HTERT RPE-1 (cell line): ENCODE measurements around the gene SIK3.

Experiments used
- in situ Hi-C: fragments of 300-500 bp; cut with MboI; formaldehyde crosslinking; loops from 4 replicates; pipeline ENCODE4 v1.14.3; 2020; ENCODE audit warnings: low sequenced_read_pairs

Gene SIK3

DNA sequence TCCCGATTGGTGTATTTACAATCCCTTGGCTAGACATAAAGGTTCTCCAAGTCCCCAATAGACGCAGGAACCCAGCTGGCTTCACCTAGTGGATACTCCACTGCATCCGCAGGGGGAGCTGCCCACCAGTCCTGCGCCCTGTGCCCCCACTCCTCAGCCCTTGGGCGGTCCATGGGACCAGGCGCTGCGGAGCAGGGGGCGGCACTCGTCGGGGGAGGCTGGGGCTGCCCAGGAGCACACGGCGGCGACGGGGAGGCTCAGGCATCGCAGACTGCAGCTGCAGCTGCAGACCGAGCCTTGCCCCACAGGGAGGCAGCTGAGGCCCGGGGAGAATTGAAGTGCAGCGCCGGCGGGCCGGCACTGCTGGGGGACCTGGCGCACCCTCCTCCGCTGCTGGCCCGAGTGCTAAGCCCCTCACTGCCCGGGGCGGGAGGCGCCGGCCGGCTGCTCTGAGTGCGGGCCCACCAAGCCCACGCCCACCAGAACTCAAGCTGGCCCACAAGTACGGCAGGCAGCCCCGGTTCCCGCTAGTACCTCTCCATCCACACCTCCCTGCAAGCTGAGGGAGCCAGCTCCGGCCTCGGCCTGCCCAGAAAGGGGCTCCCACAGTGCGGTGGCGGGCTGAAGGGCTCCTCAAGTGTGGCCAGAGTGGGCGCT lies 12.2 kb upstream of the SIK3 start:
- in situ Hi-C loops, result no loop called here

DNA sequence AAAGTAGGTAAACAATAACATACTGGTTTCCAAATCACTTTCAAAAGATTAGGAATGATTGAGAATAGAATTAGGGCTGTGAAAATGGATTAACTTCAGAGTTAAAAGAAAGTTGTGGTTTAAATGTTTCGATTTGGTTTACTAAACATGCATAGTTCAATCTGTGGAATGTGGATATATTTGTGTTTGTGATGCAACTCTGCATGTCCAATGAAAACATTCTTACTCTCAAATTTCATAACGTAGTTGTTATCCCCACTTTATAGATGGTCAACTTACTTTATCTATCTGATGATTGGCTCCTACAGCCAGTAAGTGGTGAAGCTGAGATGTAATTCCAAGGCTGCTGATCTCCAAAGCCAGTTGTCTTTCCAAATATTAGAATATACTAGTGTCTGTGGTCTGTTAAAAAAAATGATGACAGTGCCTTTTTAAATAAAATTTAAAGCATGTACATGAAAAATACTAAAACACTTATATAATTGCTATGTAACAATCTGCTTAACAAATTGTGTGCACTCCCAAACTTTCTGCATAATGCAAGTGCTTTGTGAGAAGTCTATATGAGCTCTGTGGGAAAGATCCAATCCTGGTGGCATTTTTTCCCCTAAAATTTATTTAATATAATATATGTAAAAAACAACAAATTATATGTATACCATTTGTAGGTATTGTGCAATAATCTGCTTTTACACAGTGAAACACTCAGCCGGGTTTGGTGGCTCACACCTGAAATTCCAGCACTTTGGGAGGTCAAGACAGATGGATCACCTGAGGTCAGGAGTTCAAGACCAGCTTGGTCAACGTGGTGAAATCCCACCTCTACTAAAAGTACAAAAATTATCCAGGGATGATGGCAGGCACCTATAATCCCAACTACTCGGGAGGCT lies 9.7 kb upstream of the SIK3 start:
- in situ Hi-C loops, result no loop called here

DNA sequence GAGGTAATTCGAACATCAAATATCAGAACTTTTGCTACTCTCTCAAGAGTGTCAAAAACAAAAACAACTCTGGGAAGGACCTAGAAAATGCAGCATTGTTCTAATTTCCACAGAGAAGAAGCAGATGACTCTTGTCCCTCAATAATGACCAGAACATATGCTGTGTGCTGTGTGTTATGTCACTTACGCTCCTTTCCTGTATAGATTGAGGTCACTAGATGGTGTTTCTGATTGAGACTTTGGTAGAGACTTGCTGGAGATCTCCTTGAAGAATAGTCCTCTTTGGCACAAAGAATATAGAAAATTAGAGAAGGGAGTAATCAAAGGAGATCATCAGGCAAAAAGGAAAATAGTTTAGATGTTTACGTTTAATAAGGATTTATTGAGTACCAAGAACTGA lies 2.3 kb upstream of the SIK3 start:
- in situ Hi-C loops, result no loop called here

DNA sequence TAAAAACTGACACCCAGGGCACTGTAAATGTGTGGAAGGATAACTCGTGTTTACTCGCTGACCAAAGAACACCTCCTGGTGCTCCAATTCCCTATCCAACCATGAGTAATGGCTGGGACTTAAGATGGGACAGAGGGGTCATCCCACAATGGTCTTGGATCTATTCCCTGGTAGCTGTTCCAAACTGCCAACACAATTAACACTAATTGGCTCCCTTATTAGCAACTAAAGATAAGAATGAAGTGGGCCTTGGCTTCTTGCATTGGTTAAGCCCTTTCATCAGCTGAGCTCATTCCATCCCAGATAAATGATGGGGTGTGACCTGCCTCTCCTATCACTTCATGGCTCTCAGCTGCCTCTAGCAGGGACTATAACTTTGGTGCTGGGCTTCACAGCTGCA lies 1.5 kb upstream of the SIK3 start:
- in situ Hi-C loops, result no loop called here

DNA sequence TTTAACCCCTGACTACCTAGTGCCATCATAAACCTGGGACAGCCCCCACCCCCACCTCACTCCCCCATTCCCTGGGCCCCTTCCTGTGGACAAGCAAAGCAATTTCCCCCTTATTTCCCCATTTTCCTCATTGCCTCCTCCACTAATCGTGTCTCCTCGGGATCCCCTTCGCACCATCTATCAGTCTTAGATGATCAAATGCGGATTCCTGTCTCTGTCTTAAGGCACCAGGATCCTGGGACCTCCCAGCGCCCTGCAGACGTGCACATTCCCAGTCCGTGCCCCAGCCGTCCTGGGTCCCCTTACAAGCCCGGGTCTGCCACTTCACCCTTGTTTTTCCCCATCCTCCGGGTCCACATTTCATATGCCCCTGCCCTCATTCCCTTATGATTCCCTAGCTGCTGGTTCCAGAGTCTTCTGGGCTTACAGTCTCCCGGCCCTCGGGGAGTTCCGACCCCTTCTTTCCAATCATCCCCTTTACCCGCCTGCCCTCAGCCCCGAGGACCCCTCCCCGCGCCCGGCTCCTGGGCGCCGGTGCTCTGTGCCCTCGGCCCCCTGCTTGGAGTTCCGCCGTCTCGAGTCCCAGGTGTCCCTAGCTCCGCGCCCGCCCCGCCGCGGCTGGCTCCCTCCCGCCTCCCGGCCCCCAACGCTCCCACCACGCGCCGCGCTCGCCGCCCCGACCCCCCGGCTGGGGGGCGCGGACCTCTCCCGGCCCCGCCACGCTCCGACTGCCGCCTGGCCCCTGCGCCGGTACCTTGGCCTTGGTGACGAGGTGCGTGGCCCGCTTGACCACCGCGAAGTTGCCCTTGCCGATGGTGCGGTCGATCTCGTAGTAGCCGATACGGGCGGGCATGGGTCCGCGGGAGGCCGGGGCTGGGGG lies 599 bp downstream of the SIK3 start:
- in situ Hi-C loops, result no loop called here

DNA sequence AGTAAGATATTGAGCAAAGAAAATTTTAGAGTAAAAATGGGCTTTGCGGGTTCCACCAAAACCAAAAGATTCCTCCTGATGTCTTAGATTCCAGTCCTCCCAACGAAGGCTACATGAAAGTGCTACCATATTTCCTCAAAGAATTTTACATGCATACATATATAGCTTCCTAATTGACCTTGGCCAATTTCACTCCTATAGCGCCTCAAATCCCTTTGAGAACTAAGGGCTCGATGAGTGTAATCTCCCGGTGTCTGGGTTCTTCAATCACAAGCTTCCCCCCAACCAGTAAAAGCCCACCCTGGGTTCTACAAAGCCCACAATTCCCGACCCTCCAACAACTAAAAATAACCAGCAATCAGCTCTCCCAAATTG lies 1.2 kb downstream of the SIK3 start:
- in situ Hi-C loops, result no loop called here

DNA sequence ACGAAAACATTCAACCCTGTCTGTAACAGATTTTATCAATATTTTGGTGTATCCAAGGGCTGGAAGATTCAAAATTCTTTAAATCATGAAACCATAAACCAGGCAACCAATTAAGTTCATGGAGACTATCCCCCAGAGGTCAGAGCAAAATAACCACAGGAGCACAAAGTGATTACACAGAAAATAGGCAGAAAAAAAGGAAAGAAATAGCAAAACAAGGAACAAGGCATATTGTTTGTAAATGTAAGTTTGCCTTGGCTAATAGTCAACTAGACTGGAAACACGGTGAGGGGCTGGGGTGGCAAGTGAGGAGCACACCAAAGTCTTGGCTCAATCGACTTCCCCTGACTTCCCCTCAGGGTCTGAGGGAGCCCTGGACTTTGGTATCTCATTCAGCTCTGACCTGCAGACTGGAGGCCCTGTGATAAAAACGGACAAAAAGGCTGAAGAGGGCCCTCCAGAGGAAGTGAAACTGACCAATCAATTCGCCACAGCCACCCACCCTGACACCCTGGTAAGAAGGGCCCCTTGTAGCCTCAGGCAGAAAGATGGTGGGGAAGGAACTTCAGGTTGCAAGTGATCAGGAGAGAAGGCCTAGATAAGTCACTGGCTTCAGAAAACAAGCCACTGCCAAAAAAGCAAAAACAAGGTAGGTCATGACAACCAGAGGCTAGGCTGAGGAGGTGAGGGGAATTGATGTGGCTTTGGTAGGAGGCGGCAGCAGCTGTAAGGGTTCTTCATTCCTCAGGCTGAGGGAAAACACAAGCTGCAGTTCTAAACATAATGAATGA lies 1.8 kb downstream of the SIK3 start:
- in situ Hi-C loops, result no loop called here

DNA sequence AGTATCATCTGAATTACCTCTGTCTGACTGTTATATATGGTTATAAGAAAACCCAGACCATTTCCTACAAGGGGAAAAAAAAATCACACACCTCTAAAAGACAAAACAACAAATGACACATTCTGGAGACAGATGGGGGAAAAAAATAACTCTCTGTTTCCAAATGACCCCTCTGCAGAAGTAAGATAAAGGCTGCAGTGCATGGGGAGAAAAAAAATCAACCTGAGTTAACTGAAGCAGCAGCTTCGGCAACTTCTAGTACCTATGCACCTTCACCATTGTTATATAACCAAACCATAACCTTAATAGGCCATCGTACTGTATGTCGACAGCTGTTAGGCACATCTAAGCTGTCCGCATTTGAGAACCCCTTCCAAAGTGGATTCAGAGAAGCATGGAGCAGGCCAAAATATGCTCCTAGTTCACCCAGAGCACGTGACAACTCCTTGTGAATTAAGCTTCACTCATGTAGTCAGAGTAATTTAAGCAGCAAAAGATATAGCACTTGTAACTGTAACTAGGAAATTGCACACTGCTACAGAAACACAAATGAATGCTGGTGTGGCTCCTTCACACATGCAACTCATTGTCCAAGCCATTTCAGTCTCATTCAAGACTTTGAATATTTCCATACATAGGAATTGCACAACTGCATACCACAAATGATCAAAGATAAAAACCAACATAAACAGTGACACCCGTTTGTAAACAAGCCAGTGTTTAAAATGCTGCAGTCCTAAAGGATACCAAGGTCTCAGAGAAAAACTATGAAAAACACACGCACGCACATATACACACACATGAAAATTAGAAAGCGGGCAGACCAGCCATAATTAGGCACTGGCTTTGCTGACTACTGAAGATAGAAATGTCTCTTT lies 2.7 kb downstream of the SIK3 start:
- in situ Hi-C loops, result no loop called here

DNA sequence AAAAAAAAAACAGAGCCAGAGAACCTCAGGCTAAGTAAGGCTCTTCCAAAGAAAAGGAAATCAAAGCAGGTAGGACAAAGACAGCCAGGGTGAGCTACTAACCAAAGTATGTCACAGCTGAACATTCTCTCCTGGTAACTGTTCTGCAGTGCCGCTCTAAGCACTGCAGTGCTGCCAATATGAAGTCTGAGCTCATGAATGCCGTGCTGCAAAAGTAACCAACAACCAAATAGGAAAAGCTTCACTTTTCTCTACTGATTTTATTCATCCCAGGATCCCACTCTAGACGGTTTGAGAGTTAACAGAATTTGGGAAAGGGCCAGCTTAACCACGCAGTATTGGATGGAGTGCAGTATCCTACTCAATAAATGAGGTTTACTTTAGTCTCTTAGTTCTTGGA lies 3.5 kb downstream of the SIK3 start:
- in situ Hi-C loops, result no loop called here

DNA sequence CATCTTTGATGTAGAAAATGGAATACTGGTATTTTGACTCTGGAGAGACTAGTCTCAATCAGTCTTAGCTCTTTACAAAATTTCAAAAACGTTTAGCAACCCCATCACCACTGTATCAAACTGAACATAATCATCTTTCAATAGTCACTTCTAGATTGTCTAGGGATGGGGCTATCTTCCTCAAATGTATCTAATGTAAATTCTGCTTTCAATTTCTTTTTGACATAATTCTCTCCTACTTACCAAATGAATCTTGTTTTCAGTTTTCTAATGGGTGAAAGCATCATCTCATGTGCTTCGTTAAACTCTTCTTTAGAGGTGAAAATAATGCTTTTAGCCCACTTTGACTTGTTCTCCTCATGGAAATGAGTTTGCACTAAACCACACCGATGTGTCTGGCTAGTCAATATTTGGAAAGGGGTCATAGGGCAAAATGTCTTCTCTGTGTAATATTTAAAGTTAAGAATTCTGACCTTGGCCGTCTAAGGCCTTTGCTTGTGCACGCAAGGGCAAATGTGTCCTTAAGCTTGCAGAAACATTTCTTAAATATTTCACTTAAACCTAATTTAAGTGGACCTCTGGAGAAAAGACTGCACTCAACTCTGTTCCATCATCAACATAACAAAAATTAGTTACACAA lies 5.2 kb downstream of the SIK3 start:
- in situ Hi-C loops, result no loop called here

DNA sequence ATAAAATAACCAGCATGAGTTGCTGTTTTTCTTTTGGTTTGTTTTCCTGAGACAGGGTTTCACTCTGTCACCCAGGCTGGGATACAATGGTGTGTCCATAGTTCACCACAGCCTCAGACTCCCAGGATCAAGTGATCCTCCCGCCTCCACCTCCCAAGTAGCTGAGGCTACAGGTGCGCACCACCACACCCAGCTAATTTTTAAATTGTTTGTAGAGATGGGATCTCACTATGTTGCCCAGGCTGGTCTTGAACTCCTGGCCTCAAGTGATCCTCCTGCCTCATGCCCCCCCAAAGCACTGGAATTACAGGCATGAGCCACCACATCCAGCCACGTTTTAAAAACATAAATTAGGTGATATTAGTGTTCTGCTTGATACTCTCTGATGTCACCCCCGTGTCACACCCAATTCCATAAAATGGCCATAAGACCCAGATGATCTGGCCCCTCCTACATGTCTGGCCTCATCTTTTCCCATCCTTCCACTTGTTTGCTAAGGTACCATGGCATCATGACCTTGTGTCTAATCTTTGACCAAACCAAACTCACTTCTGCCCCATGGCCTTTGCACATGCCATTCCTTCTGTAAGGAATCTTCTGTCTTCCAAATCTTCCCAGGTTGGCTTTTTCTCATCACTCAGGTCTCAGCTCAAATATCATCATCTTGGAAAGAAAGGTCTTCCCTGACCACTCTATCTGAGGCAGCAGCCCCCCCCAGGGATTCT lies 6.3 kb downstream of the SIK3 start:
- in situ Hi-C loops, result no loop called here

DNA sequence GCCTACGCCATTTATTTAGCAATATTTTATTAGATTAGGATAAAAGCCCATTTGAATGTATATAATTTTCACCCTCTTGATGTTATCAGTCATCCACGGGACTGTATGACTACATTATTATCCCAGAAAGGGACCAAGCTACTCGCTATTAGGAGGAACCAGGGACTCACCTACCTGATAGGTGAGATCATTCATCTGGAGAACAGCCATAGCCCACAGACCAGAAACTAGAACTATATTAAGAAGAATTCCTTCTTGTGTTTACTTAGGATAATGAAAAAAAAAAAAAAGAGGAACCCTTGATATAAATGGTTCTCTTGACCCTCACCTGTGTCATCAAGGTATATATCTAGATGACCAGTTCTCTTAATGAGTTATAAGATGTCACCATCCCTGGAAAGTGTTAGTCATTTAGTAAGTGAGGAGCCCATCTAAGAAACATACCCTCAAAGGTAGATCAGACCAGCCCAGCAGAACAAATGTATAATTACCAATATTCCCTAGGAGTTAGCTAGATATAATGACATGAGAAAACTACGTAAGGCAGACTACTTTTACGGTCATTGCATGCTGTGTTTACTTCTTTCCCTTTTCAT lies 8.0 kb downstream of the SIK3 start:
- in situ Hi-C loops, result no loop called here

DNA sequence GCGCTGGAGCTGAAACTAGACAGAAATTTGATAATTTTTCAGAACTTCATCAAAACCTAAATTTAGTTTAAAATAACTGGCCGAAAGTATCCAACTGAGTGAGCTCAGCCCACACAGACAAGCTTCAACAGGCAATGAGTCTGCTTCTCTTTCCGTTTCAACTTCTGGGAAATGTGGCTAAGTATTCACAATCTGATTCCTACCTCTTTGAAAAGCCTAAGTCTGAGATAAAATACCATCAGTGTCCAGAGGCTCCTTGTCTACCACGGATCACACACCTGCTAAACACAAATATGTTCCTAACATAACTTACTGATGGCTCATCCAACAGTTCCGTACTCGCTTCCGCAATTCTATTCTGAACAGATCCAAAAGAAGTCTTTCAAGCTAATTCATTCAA lies 8.5 kb downstream of the SIK3 start:
- in situ Hi-C loops, result no loop called here

DNA sequence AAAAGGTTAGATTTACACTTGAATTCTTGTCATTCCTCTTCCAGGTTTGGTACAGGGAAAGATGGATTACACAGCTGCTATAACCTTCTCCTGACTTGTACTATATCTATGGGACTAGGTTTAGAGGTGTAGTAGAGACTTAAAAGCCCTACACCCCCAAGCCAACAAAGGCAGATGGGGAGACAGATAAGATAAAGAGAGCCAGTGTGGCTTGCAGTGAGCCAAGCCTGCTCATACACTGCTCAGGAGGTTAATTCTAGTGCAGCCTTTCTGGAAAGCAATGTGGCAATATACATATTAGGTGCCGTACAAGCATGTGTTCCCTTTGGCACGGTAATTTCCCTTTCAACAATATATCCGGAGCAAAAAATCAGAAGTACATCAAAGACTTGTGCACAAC lies 10.8 kb downstream of the SIK3 start:
- in situ Hi-C loops, result no loop called here

DNA sequence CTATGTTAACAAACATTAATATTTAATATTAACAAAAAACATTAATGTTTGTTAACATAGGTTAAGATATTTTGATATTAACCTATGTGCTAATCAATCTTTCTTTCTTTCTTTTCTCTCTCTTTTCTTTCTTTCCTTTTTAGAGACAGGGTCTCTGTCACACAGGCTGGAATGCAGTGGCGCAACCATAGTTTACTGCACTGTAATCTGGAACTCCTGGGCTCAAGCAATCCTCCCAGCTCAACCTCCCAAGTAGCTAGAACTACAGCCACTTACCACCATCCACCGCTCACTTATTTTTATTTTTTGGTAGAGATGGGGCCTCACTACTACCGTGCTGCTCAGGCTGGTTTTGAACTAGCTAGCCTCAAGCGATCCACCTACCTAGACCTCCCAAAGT lies 13.2 kb downstream of the SIK3 start:
- in situ Hi-C loops, result no loop called here

DNA sequence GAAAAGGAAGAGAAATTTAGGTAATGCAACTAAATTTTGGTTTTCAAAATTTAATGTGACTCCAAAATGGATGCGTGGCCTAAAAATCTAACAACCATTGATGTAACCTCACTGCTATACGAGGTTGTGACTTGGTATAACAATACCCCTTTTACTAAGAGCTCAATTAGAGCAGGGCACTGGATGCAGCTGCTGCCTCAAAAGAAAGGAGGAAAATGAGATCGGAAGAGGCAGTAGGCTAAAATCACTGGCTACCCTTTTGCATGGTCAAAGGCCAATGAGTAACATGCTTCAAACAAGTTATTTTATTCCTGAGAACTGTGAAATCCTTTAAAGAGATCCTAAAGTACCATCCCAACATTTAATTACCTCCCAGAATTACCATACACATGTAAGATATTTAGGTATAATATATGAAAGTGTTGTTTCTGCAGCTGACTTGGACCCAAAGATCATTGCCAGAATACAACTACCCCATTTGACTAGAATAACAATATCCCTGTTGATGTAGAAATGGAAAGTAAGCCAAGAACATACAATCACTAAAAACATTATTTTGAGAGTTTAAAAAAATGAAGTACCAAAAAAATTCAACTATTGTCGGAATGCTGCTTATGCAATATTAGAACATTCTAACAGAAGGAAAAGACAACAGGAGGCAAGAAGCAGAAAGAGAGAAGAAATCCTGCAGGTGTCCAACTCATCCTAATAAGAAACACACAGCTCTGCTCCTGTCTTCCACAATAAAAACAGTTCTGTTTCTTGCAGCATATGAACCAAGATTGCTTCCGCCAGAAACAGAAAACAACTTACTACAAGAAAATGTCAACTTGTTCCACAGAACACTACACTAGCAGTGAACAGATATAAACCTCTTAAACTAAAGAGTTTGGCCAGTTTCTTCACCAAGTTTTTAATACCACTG lies 15.0 kb downstream of the SIK3 start:
- in situ Hi-C loops, result no loop called here

DNA sequence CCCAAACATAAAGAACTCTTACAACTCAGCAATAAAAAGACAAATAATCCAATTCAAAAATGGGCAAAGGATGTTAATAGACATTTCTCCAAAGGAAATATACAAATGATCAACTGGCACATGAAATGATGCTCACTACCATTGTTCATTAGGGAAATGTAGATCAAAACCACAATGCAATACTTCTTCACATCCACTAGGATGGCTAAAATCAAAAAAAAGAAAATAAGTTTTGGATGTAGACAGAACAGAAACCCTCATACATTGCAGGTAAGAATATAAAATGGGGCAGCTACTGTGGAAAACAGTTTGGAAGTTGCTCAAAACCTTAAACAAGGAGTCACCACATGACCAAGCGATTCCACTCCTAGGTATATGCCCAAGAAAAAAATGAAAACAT lies 16.3 kb downstream of the SIK3 start:
- in situ Hi-C loops, result no loop called here
